Measurements from ENCODE around the gene EXOC6.

GRCh38 chr10:93079663-93080349 lies 231.5 kb downstream of the EXOC6 start:
- no peak for TF ChIP-seq CTCF (conservative IDR thresholded peaks at IDR 0.05; ENCODE audit: low read length)
- TF ChIP-seq EZH2phosphoT487 (IDR thresholded peaks at IDR 0.05; ENCODE audit: borderline replicate concordance) = no peak

Data from Loucy (cell line).